Chondrocyte (in vitro differentiated cells): ENCODE results near the gene HLCS. TPM values are rescaled to one million over a fixed set of nuclear protein-coding genes. Genes with fewer than 3 reads are reported as not detected.
A peak's percentile ranks its signal among the peaks of the same experiment; 100 is the strongest.

Experiments used
- DNase-seq: peaks from one replicate; pipeline ENCODE4 v3.0.0; 2021; ENCODE audit warnings: mixed read lengths, low spot score
- H3K27ac Mint-ChIP-seq: one replicate; pipeline ENCODE4 v1.8.0; 2021; ENCODE audit warnings: mild to moderate bottlenecking, moderate library complexity, mixed read lengths; ENCODE audit not compliant: unreplicated experiment
- H3K27me3 Mint-ChIP-seq: 2 replicates; pipeline ENCODE4 v1.8.0; 2021; ENCODE audit warnings: low read depth, mixed read lengths
- H3K36me3 Mint-ChIP-seq: 2 replicates; pipeline ENCODE4 v1.8.0; 2021; ENCODE audit warnings: low read depth, mixed read lengths
- H3K4me1 Mint-ChIP-seq: 2 replicates; pipeline ENCODE4 v1.8.0; 2021; ENCODE audit warnings: low read depth, mild to moderate bottlenecking, mixed read lengths
- H3K4me3 Mint-ChIP-seq: one replicate; pipeline ENCODE4 v1.8.0; 2021; ENCODE audit warnings: mild to moderate bottlenecking, moderate library complexity, mixed read lengths; ENCODE audit not compliant: unreplicated experiment
- H3K9me3 Mint-ChIP-seq: 2 replicates; pipeline ENCODE4 v1.8.0; 2021; ENCODE audit warnings: low read depth, mixed read lengths
- total RNA-seq: library from RNA; stranded (reverse); gene quantifications from 3 replicates; pipeline ENCODE4 v1.2.1, GENCODE V29; 2021
- TF ChIP-seq, protein P1 (sequence below): fragments of 200-600 bp; sonication (generic); IDR thresholded peaks from 2 replicates; pipeline ENCODE4 v1.5.0; 2021; ENCODE audit warnings: antibody characterized with exemption, mild to moderate bottlenecking, moderate library complexity

Gene HLCS
- total RNA-seq, 1 donor from 2014 or later, result 30.4 TPM

DNA sequence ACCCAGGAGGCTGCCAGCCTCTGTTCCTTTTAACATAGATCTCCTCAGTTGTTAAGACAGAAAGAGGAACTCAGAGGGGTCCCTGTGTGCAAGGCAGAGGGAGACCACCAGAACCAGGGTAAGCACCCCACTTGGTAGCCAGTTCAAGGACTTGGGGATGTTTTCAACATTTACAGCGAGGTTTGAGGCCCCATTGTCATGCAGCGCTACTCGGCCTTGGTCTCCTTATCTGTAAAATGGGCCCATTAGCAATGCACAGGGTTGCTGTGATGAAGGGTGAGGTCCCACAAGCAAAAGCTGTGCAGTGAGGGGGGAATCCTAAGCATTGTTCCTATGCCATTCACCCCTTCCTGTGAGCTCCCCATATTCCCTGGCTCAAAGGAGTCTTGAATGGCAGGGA is 263.3 kb downstream of the HLCS start:
- peaks cover 25% of the 10 kb centered on the region for H3K4me1 Mint-ChIP-seq
- no peak overlapping the region for H3K4me3 Mint-ChIP-seq
- peaks cover 2% of the 10 kb centered on the region for H3K36me3 Mint-ChIP-seq
- no peaks in the 10 kb centered on the region for H3K9me3 Mint-ChIP-seq
- TF ChIP-seq, protein P1, sequence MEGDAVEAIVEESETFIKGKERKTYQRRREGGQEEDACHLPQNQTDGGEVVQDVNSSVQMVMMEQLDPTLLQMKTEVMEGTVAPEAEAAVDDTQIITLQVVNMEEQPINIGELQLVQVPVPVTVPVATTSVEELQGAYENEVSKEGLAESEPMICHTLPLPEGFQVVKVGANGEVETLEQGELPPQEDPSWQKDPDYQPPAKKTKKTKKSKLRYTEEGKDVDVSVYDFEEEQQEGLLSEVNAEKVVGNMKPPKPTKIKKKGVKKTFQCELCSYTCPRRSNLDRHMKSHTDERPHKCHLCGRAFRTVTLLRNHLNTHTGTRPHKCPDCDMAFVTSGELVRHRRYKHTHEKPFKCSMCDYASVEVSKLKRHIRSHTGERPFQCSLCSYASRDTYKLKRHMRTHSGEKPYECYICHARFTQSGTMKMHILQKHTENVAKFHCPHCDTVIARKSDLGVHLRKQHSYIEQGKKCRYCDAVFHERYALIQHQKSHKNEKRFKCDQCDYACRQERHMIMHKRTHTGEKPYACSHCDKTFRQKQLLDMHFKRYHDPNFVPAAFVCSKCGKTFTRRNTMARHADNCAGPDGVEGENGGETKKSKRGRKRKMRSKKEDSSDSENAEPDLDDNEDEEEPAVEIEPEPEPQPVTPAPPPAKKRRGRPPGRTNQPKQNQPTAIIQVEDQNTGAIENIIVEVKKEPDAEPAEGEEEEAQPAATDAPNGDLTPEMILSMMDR, result no peak
- DNase-seq, result no peak
- no peak overlapping the region for H3K27ac Mint-ChIP-seq
- H3K27me3 Mint-ChIP-seq, result peaks cover 66% of the 10 kb centered on the region

DNA sequence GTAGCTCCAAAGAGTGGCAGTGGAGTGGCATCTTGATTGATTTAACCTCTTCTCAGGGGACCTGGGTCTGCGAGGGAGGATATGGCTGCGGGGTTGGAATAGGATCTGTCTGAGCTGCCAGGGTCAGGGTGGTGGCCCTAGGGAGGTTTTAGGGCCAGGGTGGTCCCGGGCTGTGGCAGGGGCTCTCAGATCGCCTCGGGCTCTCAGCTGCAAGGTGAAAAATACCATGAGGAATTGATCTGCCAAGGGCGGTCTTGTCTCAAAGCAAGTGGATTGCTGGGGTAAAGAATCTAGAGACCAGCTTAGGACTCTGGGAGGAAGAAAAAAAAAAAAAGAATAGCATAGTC is 263.9 kb downstream of the HLCS start:
- H3K9me3 Mint-ChIP-seq, result no peaks in the 10 kb centered on the region
- H3K4me3 Mint-ChIP-seq, result no peak overlapping the region
- TF ChIP-seq, protein P1, result no peak
- peaks cover 2% of the 10 kb centered on the region for H3K36me3 Mint-ChIP-seq
- H3K4me1 Mint-ChIP-seq, result peaks cover 25% of the 10 kb centered on the region
- no peak overlapping the region for H3K27ac Mint-ChIP-seq
- H3K27me3 Mint-ChIP-seq, result peaks cover 65% of the 10 kb centered on the region
- DNase-seq, result no peak

DNA sequence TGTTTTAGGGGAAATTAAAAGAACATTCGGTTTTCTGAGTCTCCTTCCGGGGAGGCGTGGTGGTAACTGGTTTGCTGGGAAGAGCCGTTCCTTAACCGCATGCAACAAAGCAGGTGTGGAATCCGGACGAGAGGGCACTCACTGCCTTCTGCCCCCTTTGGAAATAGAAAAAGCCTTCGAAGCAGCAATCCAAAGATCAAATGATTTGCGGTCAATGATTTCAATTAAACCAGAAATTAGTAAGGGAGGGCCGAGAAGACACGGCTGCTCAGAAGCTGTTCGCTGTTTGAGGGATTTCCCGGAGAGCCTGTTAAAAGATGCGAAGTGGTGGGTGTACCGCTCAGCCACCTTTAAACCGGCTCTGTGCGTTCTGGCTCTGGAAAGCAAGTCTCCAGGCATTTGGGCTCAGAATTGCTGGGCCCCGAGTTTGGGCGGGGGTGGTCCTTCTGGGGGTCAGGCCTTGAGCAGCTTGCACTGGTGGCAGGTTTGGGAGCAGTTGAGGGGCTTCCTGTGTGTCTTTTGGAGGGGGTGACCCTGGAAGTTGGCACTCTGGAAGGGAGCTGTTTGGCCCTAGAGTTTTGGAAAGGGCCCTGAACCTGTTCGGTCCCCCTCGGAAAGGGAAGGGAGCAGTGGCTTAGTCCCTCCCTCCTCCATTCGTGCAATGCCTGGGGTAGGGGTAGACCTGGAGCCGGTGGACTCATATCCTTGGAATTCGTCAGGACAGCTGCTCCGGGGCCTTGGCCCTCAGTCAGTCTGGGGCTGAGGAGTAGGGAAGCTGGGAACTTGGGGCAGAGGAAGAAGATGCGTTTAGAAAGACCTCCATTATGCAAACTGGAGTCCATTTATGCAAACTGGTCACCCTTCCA is 264.5 kb downstream of the HLCS start:
- Mint-ChIP-seq H3K4me1 (peaks cover 20% of the 10 kb centered on the region), H3K4me3 (peak overlapping the region; percentile 25), H3K27me3 (peaks cover 61% of the 10 kb centered on the region), H3K27ac (no peak overlapping the region), H3K9me3 (no peaks in the 10 kb centered on the region), H3K36me3 (peaks cover 2% of the 10 kb centered on the region)
- DNase-seq, result no peak
- TF ChIP-seq, protein P1, result no peak

DNA sequence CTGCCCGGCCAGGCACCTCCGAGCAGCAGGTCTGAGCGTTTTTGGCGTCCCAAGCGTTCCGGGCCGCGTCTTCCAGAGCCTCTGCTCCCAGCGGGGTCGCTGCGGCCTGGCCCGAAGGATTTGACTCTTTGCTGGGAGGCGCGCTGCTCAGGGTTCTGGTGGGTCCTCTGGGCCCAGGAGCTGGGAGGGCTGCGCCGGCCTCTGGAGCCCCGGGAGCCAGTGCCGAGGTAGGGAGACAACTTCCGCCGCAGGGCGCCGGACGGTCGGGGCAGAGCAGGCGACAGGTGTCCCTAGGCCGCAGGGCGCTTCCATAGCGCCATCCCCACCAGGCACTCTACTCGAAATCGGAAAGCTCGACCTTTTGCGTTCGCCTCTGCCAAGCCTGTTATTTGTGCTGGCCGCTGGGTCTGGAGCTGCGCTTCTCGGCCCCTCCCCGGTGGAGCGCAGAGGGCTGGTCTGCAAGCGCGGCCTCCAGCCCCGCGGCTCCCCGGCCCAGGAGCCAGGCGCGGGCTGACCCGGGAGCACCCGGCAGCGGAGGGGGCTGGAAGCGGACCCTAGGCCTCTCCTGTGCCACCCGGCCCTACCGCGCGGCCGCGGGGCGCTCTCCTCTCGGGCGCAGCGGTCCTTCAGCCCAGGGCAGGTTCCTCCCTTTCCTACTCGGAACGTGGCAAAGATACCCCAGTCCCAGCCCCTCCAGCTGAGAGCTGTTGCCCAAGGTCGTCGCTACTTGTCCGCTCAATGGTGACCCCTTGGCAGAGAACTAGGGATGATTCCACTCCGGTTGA is 265.3 kb downstream of the HLCS start:
- peak overlapping the region; percentile 33 for H3K4me3 Mint-ChIP-seq
- peaks cover 21% of the 10 kb centered on the region for H3K4me1 Mint-ChIP-seq
- no peak overlapping the region for H3K27ac Mint-ChIP-seq
- TF ChIP-seq, protein P1, result no peak
- H3K27me3 Mint-ChIP-seq, result peaks cover 61% of the 10 kb centered on the region
- DNase-seq, result no peak
- H3K36me3 Mint-ChIP-seq, result peaks cover 2% of the 10 kb centered on the region
- no peaks in the 10 kb centered on the region for H3K9me3 Mint-ChIP-seq

Other genes with a start within 250 kb of the HLCS start
- gene RIPPLY3, start 40.0 kb upstream of the HLCS start, total RNA-seq, result 0.21 to 0.37 TPM in 2 of 3 replicates, not detected in the other
- gene PIGP, start 106.4 kb upstream of the HLCS start, total RNA-seq, result 15.0 to 19.2 TPM (median 15.6 TPM) in 3 replicates
- gene TTC3, start 106.6 kb upstream of the HLCS start, total RNA-seq, result 258 to 343 TPM (median 268 TPM) in 3 replicates